ENCODE results near the gene NACC2.

The NACC2 gene

GRCh38 chr9:136091582-136092352 lies 3.3 kb downstream of the NACC2 start:
- H3K9me2 ChIP-seq (replicated peaks; ENCODE audit: control insufficient read depth, low read length): no peaks in the 10 kb centered on the region
- peaks cover 4% of the 10 kb centered on the region for H3F3A ChIP-seq (ENCODE audit: control insufficient read depth, insufficient read depth)
- TF ChIP-seq EZH2phosphoT487 (IDR thresholded peaks at IDR 0.05; ENCODE audit: borderline replicate concordance, low read length) (no peak), CTCF (IDR thresholded peaks at IDR 0.05; ENCODE audit: low read depth, low read length, poor library complexity, severe bottlenecking) (no peak)
- no peaks in the 10 kb centered on the region for H4K20me1 ChIP-seq (ENCODE audit: control insufficient read depth, insufficient read depth, low read depth, low read length)
- no peaks in the 10 kb centered on the region for H3K36me3 ChIP-seq (ENCODE audit: control insufficient read depth, low read length)
- peaks cover 11% of the 10 kb centered on the region for H3K4me1 ChIP-seq (ENCODE audit: control insufficient read depth, low read length)
- H3K4me3 ChIP-seq (ENCODE audit: low read length): no peak overlapping the region
- H3K9me3 ChIP-seq (ENCODE audit: control insufficient read depth, insufficient read depth, low read length): no peaks in the 10 kb centered on the region
- no peaks in the 10 kb centered on the region for H3K79me2 ChIP-seq (ENCODE audit: control insufficient read depth, low read length)
- no peak overlapping the region for H3K27ac ChIP-seq (ENCODE audit: low read depth, low read length)
- no peak overlapping the region for H3K4me2 ChIP-seq (ENCODE audit: low read length)
- H3K27me3 ChIP-seq (ENCODE audit: control insufficient read depth, low read length): peaks cover 5% of the 10 kb centered on the region; the same call in 1 of the 2 replicates

DNA sequence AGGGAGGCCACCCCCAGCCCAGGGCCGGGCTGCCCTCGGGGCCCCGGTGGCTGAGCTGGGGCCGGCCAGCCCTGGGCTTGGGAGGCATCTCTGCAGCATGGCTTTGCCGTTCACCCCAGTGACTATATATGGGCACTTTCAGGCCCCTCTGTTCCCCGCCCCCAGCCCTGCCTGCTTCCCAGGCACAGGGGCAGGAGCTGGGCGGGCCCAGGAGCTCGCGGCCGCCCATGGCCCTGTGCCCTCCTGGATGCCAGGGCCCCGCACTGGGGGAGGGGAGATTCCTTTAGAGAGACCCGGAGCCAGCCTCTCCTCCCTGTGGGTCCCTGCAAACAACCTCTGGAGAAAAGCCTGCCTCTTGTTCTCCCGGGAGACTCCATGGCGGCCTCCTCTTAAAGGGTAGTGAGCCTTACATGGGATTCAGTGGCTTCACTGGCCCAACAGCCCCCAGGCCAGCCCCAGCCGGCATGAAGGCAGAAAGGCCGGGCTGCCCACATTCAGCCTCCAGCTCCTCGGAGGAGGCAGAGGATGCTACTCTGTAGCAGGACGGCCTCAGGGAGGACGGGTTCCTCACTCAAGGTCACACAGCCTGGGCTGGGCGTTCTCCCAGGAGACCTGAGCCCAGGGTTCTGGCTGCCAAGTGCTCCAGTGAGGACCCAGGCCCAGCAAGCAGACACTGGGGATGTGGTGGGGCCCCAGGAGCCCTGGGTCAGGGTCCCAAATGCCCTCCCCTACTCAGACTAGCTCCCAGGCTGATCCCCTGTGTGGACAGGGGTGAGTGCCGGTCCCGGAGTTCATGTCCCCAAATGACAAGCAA lies 4.1 kb downstream of the NACC2 start:
- H3F3A ChIP-seq (ENCODE audit: control insufficient read depth, insufficient read depth): peaks cover 4% of the 10 kb centered on the region
- H4K20me1 ChIP-seq (ENCODE audit: control insufficient read depth, insufficient read depth, low read depth, low read length): no peaks in the 10 kb centered on the region
- no peaks in the 10 kb centered on the region for H3K9me3 ChIP-seq (ENCODE audit: control insufficient read depth, insufficient read depth, low read length)
- H3K4me1 ChIP-seq (ENCODE audit: control insufficient read depth, low read length): peaks cover 11% of the 10 kb centered on the region
- H3K4me2 ChIP-seq (ENCODE audit: low read length): no peak overlapping the region
- H3K27me3 ChIP-seq (ENCODE audit: control insufficient read depth, low read length): peaks cover 5% of the 10 kb centered on the region; the same call in 1 of the 2 replicates
- H3K79me2 ChIP-seq (ENCODE audit: control insufficient read depth, low read length): no peaks in the 10 kb centered on the region
- H3K36me3 ChIP-seq (ENCODE audit: control insufficient read depth, low read length): no peaks in the 10 kb centered on the region
- no peaks in the 10 kb centered on the region for H3K9me2 ChIP-seq (replicated peaks; ENCODE audit: control insufficient read depth, low read length)
- H3K27ac ChIP-seq (ENCODE audit: low read depth, low read length): no peak overlapping the region
- TF ChIP-seq EZH2phosphoT487 (IDR thresholded peaks at IDR 0.05; ENCODE audit: borderline replicate concordance, low read length) (no peak), CTCF (IDR thresholded peaks at IDR 0.05; ENCODE audit: low read depth, low read length, poor library complexity, severe bottlenecking) (no peak)
- H3K4me3 ChIP-seq (ENCODE audit: low read length): no peak overlapping the region

- peaks cover 11% of the 10 kb centered on the region for H3K4me1 ChIP-seq (ENCODE audit: control insufficient read depth, low read length)
- no peak overlapping the region for H3K27ac ChIP-seq (ENCODE audit: low read depth, low read length)
- H3K9me2 ChIP-seq (replicated peaks; ENCODE audit: control insufficient read depth, low read length): no peaks in the 10 kb centered on the region
- no peak for TF ChIP-seq EZH2phosphoT487 (IDR thresholded peaks at IDR 0.05; ENCODE audit: borderline replicate concordance, low read length)
- no peak for TF ChIP-seq CTCF (IDR thresholded peaks at IDR 0.05; ENCODE audit: low read depth, low read length, poor library complexity, severe bottlenecking)
- no peak overlapping the region for H3K4me2 ChIP-seq (ENCODE audit: low read length)
- H3K36me3 ChIP-seq (ENCODE audit: control insufficient read depth, low read length): no peaks in the 10 kb centered on the region
- no peaks in the 10 kb centered on the region for H4K20me1 ChIP-seq (ENCODE audit: control insufficient read depth, insufficient read depth, low read depth, low read length)
- no peaks in the 10 kb centered on the region for H3K79me2 ChIP-seq (ENCODE audit: control insufficient read depth, low read length)
- peaks cover 4% of the 10 kb centered on the region for H3F3A ChIP-seq (ENCODE audit: control insufficient read depth, insufficient read depth)
- peaks cover 5% of the 10 kb centered on the region; the same call in 1 of the 2 replicates for H3K27me3 ChIP-seq (ENCODE audit: control insufficient read depth, low read length)
- no peaks in the 10 kb centered on the region for H3K9me3 ChIP-seq (ENCODE audit: control insufficient read depth, insufficient read depth, low read length)
- H3K4me3 ChIP-seq (ENCODE audit: low read length): no peak overlapping the region
These were observed 4.9 kb downstream of the NACC2 start for GRCh38 chr9:136090056-136090735.

Measured in DOHH2 (cell line).